ENCODE measurements around the gene PRKCZ.

The PRKCZ gene

DNA sequence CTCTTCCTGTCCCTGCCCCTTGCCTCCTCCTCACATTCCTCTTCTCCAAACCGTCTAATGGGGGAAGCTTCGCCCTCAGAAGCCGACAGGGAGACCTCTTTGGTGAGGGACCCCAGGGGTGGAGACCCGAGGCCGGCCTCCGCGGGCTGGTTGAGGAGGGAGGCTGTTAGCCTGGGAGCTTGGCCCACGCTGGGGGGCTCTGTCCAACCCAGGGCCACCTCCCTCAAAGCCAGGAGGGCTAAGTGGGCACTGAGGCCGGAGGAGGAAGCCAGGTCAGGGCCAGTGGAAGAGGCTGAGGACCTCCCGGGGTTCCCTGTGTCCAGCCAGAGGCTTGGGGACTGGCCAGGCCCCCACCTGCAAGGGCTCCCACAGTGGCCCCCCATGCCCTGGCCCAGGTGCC lies 25.8 kb upstream of the PRKCZ start:
- DNase-seq (ENCODE audit: low read depth, low spot score): no peak

DNA sequence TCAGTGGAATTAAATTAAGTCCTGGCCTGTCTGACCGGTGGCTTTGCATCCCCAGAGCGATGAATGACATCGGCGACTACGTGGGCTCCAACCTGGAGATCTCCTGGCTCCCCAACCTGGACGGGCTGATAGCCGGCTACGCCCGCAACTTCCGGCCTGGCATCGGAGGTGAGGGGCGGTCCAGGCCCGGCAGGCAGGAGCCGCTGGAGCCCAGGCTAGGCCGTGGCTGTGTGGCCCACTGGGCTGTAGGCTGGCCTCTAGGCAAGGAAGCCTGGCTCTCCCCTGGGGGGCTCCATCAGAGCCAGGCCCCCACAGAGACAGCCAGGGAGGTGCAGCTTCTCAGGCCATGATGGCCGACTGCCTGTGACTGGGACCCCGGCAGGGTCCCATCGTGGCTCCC lies 25.3 kb upstream of the PRKCZ start:
- no peak for DNase-seq (ENCODE audit: low read depth, low spot score)
- no peak overlapping the region for H3K27ac ChIP-seq

More for the DNA sequence above, 25.8 kb upstream of the PRKCZ start:
- no peak overlapping the region for H3K27ac ChIP-seq

- no peak for DNase-seq (ENCODE audit: low read depth, low spot score)
- H3K27ac ChIP-seq: no peak overlapping the region
Observed at GRCh38 chr1:2025491-2025981, 24.7 kb upstream of the PRKCZ start.

DNA sequence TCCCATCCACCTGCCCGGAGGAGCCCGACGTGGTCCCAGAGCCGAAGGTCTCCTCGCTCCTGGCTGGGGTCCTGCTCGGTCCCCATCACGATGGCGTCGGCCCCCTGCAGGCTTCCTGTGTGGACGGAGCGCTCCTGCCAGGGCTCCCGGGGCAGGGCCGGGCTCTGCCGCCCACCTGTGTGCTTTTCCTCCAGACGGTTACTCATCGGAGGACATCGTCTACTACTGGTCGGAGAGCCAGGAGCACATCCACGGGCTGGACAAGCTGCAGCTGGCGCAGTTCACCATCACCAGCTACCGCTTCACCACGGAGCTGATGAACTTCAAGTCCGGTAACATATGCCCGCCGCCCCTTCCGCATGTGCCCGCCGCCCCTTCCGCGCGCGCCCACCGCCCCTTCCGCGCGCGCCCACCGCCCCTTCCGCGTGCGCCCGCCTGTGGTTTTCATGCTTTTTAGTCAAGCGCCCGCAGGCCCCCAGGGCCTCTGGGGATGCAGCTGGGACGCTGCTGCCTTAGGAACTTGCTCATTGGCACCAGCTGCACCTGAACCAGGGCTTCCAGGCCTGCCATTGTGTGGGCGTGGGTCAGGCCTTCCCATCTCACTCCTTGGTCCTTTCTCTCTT lies 22.1 kb upstream of the PRKCZ start:
- no peak overlapping the region for H3K27ac ChIP-seq
- DNase-seq (ENCODE audit: low read depth, low spot score): no peak

DNA sequence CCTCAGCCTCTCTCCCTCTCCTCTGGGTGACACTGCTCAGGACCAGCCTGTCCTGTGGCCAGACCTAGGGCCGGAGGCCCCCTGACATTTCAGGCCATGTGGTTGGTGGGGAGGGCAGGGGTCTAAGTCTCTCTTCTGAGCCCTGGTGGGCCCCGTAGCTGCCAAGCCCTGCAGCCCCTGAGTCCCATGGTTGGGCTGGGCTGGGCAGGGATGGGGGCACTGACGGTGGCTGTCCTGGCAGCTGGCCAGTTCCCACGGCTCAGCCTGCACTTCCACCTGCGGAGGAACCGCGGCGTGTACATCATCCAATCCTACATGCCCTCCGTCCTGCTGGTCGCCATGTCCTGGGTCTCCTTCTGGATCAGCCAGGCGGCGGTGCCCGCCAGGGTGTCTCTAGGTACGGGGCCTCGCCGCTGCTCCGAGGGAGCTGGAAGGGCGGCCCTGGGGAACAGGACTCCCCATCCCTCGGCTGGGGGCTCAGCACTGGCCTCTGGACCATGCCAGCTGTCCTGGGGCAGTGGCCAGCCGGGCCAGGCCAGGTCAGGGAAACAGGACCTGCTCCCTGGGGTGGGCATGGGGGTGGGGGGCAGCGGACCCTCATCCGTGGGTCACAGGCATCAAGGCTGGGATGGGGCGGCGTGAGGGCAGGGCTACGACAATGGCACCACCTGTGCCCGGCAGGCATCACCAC lies 21.2 kb upstream of the PRKCZ start:
- no peak overlapping the region for H3K27ac ChIP-seq
- DNase-seq (ENCODE audit: low read depth, low spot score): no peak

DNA sequence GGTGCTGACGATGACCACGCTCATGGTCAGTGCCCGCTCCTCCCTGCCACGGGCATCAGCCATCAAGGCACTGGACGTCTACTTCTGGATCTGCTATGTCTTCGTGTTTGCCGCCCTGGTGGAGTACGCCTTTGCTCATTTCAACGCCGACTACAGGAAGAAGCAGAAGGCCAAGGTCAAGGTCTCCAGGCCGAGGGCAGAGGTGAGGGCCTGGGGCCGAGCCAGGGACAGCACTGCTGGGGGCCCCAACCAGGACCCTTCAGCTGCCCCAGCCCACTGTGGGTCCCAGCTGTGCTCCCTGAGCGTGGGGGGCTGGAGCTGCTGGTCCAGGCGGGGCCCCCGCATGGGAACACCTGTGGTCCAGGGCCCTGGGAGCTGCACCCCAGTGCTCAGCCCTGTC lies 20.6 kb upstream of the PRKCZ start:
- no peak overlapping the region for H3K27ac ChIP-seq
- DNase-seq (ENCODE audit: low read depth, low spot score): no peak

GRCh38 chr1:2030076-2030871 lies 19.9 kb upstream of the PRKCZ start:
- no peak overlapping the region for H3K27ac ChIP-seq
- no peak for DNase-seq (ENCODE audit: low read depth, low spot score)

DNA sequence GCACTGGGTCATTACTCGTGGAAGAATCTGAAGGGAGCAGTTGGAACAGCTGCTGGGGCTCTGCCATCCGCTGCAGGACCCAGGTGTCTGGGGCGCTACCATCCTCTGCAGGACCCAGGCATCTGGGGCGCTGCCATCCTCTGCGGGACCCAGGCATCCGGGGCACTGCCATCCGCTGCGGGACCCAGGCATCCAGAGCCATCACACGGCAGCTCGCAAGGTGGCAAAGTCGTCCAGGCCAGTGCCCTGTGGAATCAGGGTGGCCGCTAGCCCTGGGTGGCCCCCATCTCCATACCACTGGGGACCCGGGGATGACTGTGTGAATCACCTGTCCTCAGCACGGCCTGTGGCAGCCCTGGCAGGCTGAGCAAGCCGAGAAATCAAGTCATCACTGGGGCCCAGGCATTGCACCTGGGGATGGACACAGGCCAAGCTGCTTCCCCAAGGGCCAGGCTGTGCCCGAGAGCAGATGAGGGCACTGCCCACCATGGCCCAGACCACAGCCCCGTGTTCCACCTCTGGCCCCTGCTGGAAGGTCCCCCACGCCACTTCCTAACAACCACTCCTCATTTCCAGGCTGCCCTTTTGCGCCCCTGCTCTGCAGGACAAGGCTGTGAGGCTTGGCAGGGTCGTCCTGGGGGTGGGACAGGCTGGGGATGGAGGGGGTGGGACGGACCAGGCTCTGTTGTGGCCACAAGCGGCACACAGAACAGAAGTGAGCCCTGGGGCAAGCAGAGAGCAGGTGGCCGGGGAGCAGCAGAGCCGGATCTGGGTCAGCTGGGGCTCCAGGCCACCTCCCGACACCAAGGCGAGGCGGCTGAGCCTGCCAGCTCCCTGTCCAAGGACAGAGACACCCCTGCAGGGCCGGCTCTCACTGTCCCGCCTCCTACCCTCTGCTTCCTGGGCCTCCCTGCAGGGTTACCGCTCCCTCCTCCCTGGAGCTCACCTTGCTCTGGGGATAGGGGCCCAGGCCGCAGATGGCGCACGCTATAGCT lies 18.4 kb upstream of the PRKCZ start:
- DNase-seq (ENCODE audit: low read depth, low spot score): no peak
- no peak overlapping the region for H3K27ac ChIP-seq

DNA sequence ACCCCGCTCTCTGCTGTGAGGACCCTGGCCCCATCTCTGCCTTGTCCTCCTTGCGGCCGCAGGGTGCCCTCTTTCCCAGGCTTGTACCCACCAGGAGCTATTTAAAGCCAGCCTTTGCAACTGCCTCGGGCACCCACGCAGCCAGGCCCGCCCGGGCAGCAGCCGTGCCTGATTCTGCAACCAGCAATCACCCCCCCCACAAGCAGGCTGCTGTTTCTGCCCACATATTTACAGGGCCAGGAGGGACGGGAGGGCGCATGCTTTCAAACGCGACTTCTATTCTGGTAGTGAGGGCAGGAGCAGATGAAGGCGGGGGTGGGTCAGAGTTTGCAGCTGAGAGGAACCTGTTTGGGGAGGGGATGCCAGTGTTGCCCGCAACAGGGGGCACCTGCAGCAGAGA lies 17.5 kb upstream of the PRKCZ start:
- no peak for DNase-seq (ENCODE audit: low read depth, low spot score)
- no peak overlapping the region for H3K27ac ChIP-seq

- DNase-seq (ENCODE audit: low read depth, low spot score): no peak
Observed at GRCh38 chr1:2033165-2033564, 17.0 kb upstream of the PRKCZ start.

DNA sequence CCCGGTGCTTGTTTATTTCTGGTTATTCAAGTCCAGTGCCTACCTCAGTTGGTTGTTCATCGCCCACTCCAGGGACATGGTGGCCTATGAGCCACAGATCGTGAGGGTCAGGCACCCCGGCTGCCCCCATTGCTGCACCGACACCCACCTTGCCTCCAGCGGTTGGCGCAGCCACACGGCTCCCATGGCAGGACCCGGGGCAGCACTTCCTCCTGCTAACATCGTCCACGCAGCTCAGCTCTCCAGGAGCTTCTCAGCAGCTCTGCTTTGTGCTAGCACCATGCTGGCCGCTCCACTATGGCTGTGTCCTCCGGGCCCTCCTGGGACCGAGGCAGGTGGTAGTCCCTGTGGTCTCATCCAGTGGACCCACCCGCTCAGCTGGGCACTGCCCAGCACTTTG lies 13.9 kb upstream of the PRKCZ start:
- H3K27ac ChIP-seq: no peak overlapping the region
- DNase-seq (ENCODE audit: low read depth, low spot score): no peak

More at GRCh38 chr1:2033165-2033564, 17.0 kb upstream of the PRKCZ start:
- H3K27ac ChIP-seq: no peak overlapping the region

DNA sequence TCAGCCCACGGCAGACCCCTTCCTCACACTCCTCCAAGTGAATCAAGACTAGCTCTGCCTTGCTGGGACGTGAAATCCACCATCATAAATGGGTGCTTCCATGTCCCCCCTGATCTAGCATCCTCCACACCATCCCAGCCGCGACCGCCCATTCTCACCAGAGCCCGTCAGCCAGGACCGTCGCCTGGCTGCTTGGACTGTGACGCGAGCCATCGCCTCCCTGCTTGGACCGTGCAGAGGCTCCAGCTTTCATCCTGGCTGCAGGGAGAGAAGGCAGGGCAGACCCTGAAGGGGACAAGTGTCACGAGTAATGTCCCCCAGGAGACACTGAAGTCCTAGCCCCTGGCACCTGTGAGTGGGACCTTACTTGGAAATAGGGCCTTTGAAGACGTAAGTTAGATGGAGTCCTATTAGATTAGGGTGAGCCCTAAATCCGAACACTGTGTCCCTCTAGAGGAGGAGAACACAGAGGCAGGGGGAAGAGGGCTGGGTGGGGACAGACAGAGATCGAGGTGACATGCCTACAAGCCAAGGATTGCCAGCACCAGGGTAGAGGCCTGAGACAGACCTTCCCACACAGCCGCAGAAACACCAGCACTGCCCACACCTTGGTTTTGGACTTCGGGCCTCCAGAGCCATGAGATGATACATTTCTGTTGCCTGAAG lies 12.8 kb upstream of the PRKCZ start:
- no peak for DNase-seq (ENCODE audit: low read depth, low spot score)
- no peak overlapping the region for H3K27ac ChIP-seq

DNA sequence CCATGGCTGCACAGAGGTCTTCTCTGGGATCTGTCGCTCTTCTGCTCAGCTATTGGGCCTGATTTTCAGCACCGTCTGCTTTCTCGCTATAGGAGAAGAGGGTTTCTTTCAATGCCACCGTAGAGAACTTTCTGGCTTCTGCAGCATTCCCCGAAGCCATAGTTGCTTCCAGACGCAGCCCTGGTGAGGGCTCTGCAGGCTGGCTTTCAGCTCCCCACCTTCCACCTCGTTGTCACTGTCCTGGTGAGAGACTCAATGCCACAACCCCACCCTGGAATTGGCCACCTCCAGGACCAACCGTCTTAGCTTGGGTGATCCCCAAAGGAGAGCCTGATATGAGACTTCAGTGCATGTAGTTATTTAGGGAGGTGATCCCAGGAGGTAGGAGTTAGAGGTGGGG lies 12.0 kb upstream of the PRKCZ start:
- H3K27ac ChIP-seq: no peak overlapping the region
- no peak for DNase-seq (ENCODE audit: low read depth, low spot score)

GRCh38 chr1:2039251-2039650 lies 11.0 kb upstream of the PRKCZ start:
- H3K27ac ChIP-seq: no peak overlapping the region
- DNase-seq (ENCODE audit: low read depth, low spot score): no peak

DNA sequence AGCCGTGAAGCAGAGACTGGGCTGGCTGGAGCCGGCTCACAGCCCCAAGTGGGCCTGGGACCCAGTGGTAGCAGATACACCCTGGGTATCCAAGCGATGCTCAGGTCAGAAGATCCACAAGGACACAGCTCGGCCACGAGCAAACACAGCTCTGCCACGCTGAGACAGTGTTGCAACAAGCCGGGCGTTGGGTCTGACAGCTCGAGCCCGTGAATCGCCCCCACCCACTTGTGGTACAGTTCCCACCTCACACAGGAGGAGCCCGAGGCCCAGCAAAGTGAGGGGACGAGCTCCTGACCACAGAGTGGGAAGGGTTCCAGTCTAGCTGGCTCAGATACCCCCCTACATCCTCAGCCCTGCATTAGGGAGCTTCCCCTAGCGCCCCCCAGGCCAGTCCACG lies 8.9 kb upstream of the PRKCZ start:
- no peak for DNase-seq (ENCODE audit: low read depth, low spot score)

GRCh38 chr1:2041887-2042286 lies 8.3 kb upstream of the PRKCZ start:
- DNase-seq (ENCODE audit: low read depth, low spot score): no peak
- no peak overlapping the region for H3K27ac ChIP-seq

More for the DNA sequence above, 8.9 kb upstream of the PRKCZ start:
- H3K27ac ChIP-seq: no peak overlapping the region

DNA sequence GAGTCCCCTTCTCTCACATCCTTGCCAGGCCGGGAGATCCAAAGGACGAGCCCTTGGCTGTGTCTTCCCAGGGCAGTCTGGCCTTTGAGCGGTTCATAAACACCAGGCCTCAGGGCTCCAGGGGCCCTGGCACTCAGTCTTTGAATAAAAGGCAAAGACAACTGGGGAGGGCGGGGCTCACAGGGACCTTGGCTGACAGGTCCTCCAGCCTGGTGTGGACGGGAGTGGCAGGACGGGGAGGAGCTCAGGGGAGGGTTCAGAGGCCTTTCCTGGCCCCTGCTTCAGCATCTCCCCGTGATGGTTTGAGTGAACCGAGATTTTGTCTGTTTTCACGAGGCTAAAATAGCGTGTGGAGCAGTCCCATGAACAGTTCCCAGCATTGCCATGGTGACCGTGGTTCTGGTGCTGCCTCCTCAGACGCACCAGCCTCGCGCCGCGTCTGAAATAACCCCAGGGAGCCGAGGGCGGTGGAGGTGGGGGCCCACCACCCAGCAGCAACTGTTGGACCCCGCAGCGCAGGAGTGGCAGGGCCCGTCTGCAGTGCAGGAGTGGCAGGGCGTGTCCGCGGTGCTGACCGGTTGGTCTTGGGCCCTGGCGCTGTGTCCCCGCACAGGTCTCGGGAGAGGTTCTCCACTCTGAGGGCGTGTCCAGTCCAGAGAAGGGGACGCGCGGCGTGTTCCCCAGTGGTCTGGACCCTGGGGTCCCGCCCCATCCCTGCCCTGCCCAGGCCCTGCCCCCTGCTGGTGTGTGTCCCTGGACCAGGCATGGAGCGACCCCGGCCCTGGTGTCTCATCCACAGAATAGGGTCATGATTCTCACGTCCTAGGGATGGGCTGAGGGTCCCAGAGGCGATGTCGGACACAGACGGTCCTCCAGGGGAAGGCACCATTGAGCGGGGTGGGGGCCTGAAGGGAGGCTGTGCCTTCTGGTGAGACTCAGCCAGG lies 7.1 kb upstream of the PRKCZ start:
- no peak for DNase-seq (ENCODE audit: low read depth, low spot score)
- no peak overlapping the region for H3K27ac ChIP-seq

- no peak overlapping the region for H3K27ac ChIP-seq
- DNase-seq (ENCODE audit: low read depth, low spot score): no peak
Observed at GRCh38 chr1:2043886-2044285, 6.3 kb upstream of the PRKCZ start.

Measured in epithelial cell of prostate (primary cell).